Motor neuron (in vitro differentiated cells): ENCODE results near the gene OR13C8. TPM values are rescaled to one million over a fixed set of nuclear protein-coding genes. Genes with fewer than 3 reads are reported as not detected.
"Not testable (repeated sequence)": the region's sequence is repeated elsewhere in the genome, so short reads cannot be mapped to it uniquely, and the experiment has no call there.

Source experiments
- ATAC-seq, 8 experiments: fragments of 200-7000 bp; cut with Tn5 transposase; replicated peaks in 6 of 8; 2 replicates each; pipeline ENCODE4 v1.8.0; 2021; ENCODE audit warnings: mild to moderate bottlenecking in 8 of 8, moderate library complexity in 8 of 8
- H3K27ac ChIP-seq, 2 donors: fragments of 250-450 bp; sonication (Bioruptor Pico); 2 replicates each; pipeline ENCODE4 v1.9.0; 2021; ENCODE audit warnings: antibody characterized with exemption in 2 of 2, mild to moderate bottlenecking in 2 of 2, moderate library complexity in 1 of 2
- H3K4me1 ChIP-seq, 2 donors: fragments of 250-450 bp; sonication (Bioruptor Pico); replicated peaks in 1 of 2; 2 replicates each; pipeline ENCODE4 v1.6.1; 2021; ENCODE audit warnings: antibody characterized with exemption in 2 of 2, mild to moderate bottlenecking in 2 of 2, moderate library complexity in 1 of 2
- H3K4me3 ChIP-seq, 5 donors: fragments of 250-450 bp; sonication (Bioruptor Pico); 2 replicates each; pipeline ENCODE4 v1.9.0; 2021; ENCODE audit warnings: antibody characterized with exemption in 5 of 5, mild to moderate bottlenecking in 5 of 5, moderate library complexity in 4 of 5
- WGBS, 10 experiments: fragments of 450-650 bp; shearing (Covaris generic); methylation state at CpG; one replicate each; pipeline ENCODE4 v1.0.0; 2022; 5-methylcytosine and 5-hydroxymethylcytosine counted together
- in situ Hi-C, 9 experiments: fragments of 400-800 bp; cut with MboI; loops; one replicate each; pipeline ENCODE4 v1.15.0; 2021; ENCODE audit warnings: low sequenced_read_pairs in 9 of 9, low pct_unique_long_range_greater_than_20kb in 2 of 9; ENCODE audit not compliant: unreplicated experiment in 9 of 9
- total RNA-seq, 8 experiments: library from RNA; unstranded; fragments of 300-600 nt; gene quantifications; 2 replicates each; pipeline versions ENCODE4 v1.2.3 to v1.2.4, GENCODE V29; 2022

The OR13C8 gene
- total RNA-seq, 8 experiments from 2014 or later: 0.43 TPM; not detected in 7

GRCh38 chr9:104580562-104580961 is 11.6 kb downstream of the OR13C8 start:
- no peak for ATAC-seq
- Histone ChIP-seq H3K4me1 (no peaks in the 10 kb centered on the region), H3K4me3 (no peak overlapping the region), H3K27ac (no peak overlapping the region)
- in situ Hi-C loops: no loop called here
- 0 to 100% (median 57%) methylated on average over 1 of the region's 1 CpG; no CpG with 5 or more reads in 5 of the 10 experiments for WGBS, 10 experiments

- Histone ChIP-seq H3K4me3 (no peak overlapping the region), H3K4me1 (no peaks in the 10 kb centered on the region), H3K27ac (no peak overlapping the region)
- whole genome bisulfite sequencing, 10 experiments: 0 to 100% (median 0%) methylated on average over 1 of the region's 1 CpG; no CpG with 5 or more reads in 4 of the 10 experiments
- in situ Hi-C loops: no loop called here
- ATAC-seq: peak in 2 of 8 experiments; percentile 45 to 68
These were observed 17.7 kb downstream of the OR13C8 start for GRCh38 chr9:104586496-104587180.

GRCh38 chr9:104589626-104590025 is 20.7 kb downstream of the OR13C8 start:
- Histone ChIP-seq H3K4me3 (no peak overlapping the region), H3K27ac (no peak overlapping the region), H3K4me1 (no peaks in the 10 kb centered on the region)
- in situ Hi-C loops: no loop called here
- peak in 2 of 8 experiments; percentile 15 to 39 for ATAC-seq
- 0 to 67% (median 13%) methylated on average over 1 of the region's 1 CpG; no CpG with 5 or more reads in 4 of the 10 experiments for WGBS, 10 experiments

- in situ Hi-C loops, H3K4me3 ChIP-seq, H3K4me1 ChIP-seq, ATAC-seq, H3K27ac ChIP-seq: not testable (repeated sequence)
- 0 to 100% (median 60%) methylated on average over 1 of the region's 3 CpGs; no CpG with 5 or more reads in 5 of the 10 experiments for WGBS, 10 experiments
These were observed 29.8 kb downstream of the OR13C8 start for GRCh38 chr9:104598749-104599148.

GRCh38 chr9:104599313-104599712 is 30.3 kb downstream of the OR13C8 start, which contains the start of gene OR13C5:
TSS of gene OR13C5 (minus strand) at chr9:104599413. CDS start at chr9:104599413, 0 bp downstream.
- H3K27ac ChIP-seq, H3K4me1 ChIP-seq, H3K4me3 ChIP-seq, ATAC-seq, in situ Hi-C loops: not testable (repeated sequence)

- Histone ChIP-seq H3K4me3 (no peak overlapping the region), H3K27ac (no peak overlapping the region), H3K4me1 (no peaks in the 10 kb centered on the region)
- in situ Hi-C loops: no loop called here
- ATAC-seq: no peak
- WGBS, 10 experiments: 17 to 86% (median 73%) methylated on average over 1 to 2 of the region's 3 CpGs; no CpG with 5 or more reads in 5 of the 10 experiments
These were observed 35.8 kb downstream of the OR13C8 start for GRCh38 chr9:104604801-104605200.

- H3K4me1 ChIP-seq, H3K27ac ChIP-seq, H3K4me3 ChIP-seq, ATAC-seq, in situ Hi-C loops: not testable (repeated sequence)
- 0 to 100% (median 70%) methylated on average over 1 of the region's 1 CpG for WGBS, 10 experiments
These were observed 36.6 kb downstream of the OR13C8 start, which contains the start of gene OR13C2 for GRCh38 chr9:104605527-104605926. TSS of gene OR13C2 (minus strand) at chr9:104605627. CDS start at chr9:104605627, 0 bp downstream.

- Histone ChIP-seq H3K4me1 (no peaks in the 10 kb centered on the region), H3K27ac (no peak overlapping the region), H3K4me3 (no peak overlapping the region)
- in situ Hi-C loops: no loop called here
- peak in 5 of 8 experiments; percentile 28 to 77 (median 72) for ATAC-seq
- 0 to 100% (median 70%) methylated on average over 1 to 2 of the region's 2 CpGs for WGBS, 10 experiments
These were observed 37.2 kb downstream of the OR13C8 start for GRCh38 chr9:104606152-104606551.

GRCh38 chr9:104608336-104608735 is 39.4 kb downstream of the OR13C8 start:
- in situ Hi-C loops: no loop called here
- no peak for ATAC-seq
- Histone ChIP-seq H3K27ac (no peak overlapping the region), H3K4me1 (no peaks in the 10 kb centered on the region), H3K4me3 (no peak overlapping the region)
- WGBS, 10 experiments: 0 to 90% (median 6%) methylated on average over 1 of the region's 1 CpG; no CpG with 5 or more reads in 1 of the 10 experiments

- in situ Hi-C loops: no loop called here
- peak in 2 of 8 experiments; percentile 55 to 58 for ATAC-seq
- H3K4me3 ChIP-seq: no peak overlapping the region
- H3K27ac ChIP-seq: no peak overlapping the region
- H3K4me1 ChIP-seq: no peaks in the 10 kb centered on the region
- 19 to 100% (median 83%) methylated on average over 1 to 2 of the region's 2 CpGs; no CpG with 5 or more reads in 1 of the 10 experiments for WGBS, 10 experiments
These were observed 42.2 kb downstream of the OR13C8 start for GRCh38 chr9:104611213-104611612.

- Histone ChIP-seq H3K4me1 (no peaks in the 10 kb centered on the region), H3K4me3 (no peak overlapping the region), H3K27ac (no peak overlapping the region)
- in situ Hi-C loops: no loop called here
- ATAC-seq: no peak
These were observed 48.5 kb downstream of the OR13C8 start for GRCh38 chr9:104617418-104617817.

- 21 to 81% (median 45%) methylated on average over 1 to 2 of the region's 2 CpGs for WGBS, 10 experiments
- in situ Hi-C loops: no loop called here
These were observed 49.1 kb downstream of the OR13C8 start, which contains the start of gene OR13C9 for GRCh38 chr9:104618104-104618503. TSS of gene OR13C9 (minus strand) at chr9:104618204. CDS start at chr9:104618204, 0 bp downstream.

More at GRCh38 chr9:104618104-104618503, 49.1 kb downstream of the OR13C8 start, which contains the start of gene OR13C9:
- H3K27ac ChIP-seq: no peak within 1 kb of the TSS
- no peaks in the 10 kb centered on the region for H3K4me1 ChIP-seq
- ATAC-seq: no peak
- no peak within 1 kb of the TSS for H3K4me3 ChIP-seq
